K562 (cell line): ENCODE measurements around the gene NYAP2.

Source experiments
- BDP1 ChIP-seq: IDR thresholded peaks from 3 replicates; pipeline ENCODE4 v1.6.1; 2011; ENCODE audit not compliant: insufficient read length, insufficient read depth
- CHD1 ChIP-seq: fragments of 200-600 bp; sonication (generic); IDR thresholded peaks from one replicate; pipeline ENCODE4 v1.6.1; 2012; ENCODE audit warnings: mild to moderate bottlenecking, moderate library complexity, low read length, inconsistent platforms
- EZH2 ChIP-seq: IDR thresholded peaks from 2 replicates; pipeline ENCODE4 v1.6.1; 2012; ENCODE audit warnings: low read depth, mild to moderate bottlenecking, inconsistent platforms, low read length, borderline replicate concordance
- FOXA1 ChIP-seq: fragments of 450-650 bp; IDR thresholded peaks from 2 replicates; pipeline ENCODE4 v1.6.1; 2016; ENCODE audit warnings: mild to moderate bottlenecking, borderline replicate concordance
- FOXM1 ChIP-seq, 2 experiments: fragments of 450-650 bp in 1 of 2; sonication (generic) in 1 of 2; formaldehyde crosslinking in 1 of 2; IDR thresholded peaks; 2 replicates each; pipeline versions ENCODE4 v1.6.1 to v1.9.0; 2017 to 2022; ENCODE audit warnings: low read depth in 2 of 2, mild to moderate bottlenecking in 2 of 2, missing genetic modification reagents in 1 of 2, moderate library complexity in 1 of 2
- GATAD2A ChIP-seq: fragments of 450-650 bp; IDR thresholded peaks from 2 replicates; pipeline ENCODE4 v1.6.1; 2017
- HDAC6 ChIP-seq: IDR thresholded peaks from 2 replicates; pipeline ENCODE4 v1.6.1; 2012; ENCODE audit warnings: low read depth, mild to moderate bottlenecking, control low read depth, inconsistent platforms, low read length, moderate library complexity
- NR2C1 ChIP-seq, 2 experiments: fragments of 450-650 bp; IDR thresholded peaks; 2 replicates each; pipeline ENCODE4 v1.6.1; 2017; ENCODE audit warnings: mild to moderate bottlenecking in 2 of 2, antibody characterized with exemption in 1 of 2, inconsistent platforms in 1 of 2, missing compliant biosample characterization in 1 of 2, missing genetic modification characterization in 1 of 2
- POLR2A ChIP-seq: fragments of 450-650 bp; conservative IDR thresholded peaks from 2 replicates; pipeline ENCODE4 v1.6.1; 2016
- SMAD3 ChIP-seq: fragments of 450-650 bp; formaldehyde crosslinking; conservative IDR thresholded peaks from 2 replicates; pipeline ENCODE4 v1.4.0; 2020; ENCODE audit warnings: mild to moderate bottlenecking
- SRSF1 ChIP-seq: fragments of 200-400 bp; formaldehyde crosslinking; IDR thresholded peaks from 2 replicates; pipeline ENCODE4 v1.6.1; 2017; ENCODE audit warnings: mild to moderate bottlenecking, low read depth, low read length, moderate library complexity
- ZBTB34 ChIP-seq: fragments of 250-450 bp; sonication (Bioruptor Pico); IDR thresholded peaks from 2 replicates; pipeline ENCODE4 v1.8.0; 2021; ENCODE audit warnings: mild to moderate bottlenecking, moderate library complexity
- ZSCAN32 ChIP-seq: fragments of 450-650 bp; formaldehyde crosslinking; IDR thresholded peaks from 2 replicates; pipeline ENCODE4 v1.4.0; 2020; ENCODE audit warnings: mild to moderate bottlenecking, moderate library complexity

- TF ChIP-seq NR2C1 (IDR thresholded peaks at IDR 0.05) (no peak), NR2C1 (tag; IDR thresholded peaks at IDR 0.05) (no peak), BDP1 (no peak), EZH2 (no peak), POLR2A (no peak), ZBTB34 (CRISPR knock-in tag) (no peak), ZSCAN32 (CRISPR knock-in tag) (no peak), CHD1 (no peak), HDAC6 (no peak), FOXA1 (no peak), GATAD2A (no peak), SMAD3 (CRISPR knock-in tag) (no peak), FOXM1 (IDR thresholded peaks at IDR 0.05; ENCODE audit: low read depth) (no peak), FOXM1 (CRISPR knock-in tag; IDR thresholded peaks at IDR 0.05; ENCODE audit: low read depth) (no peak), SRSF1 (no peak)
Measured at GRCh38 chr2:225608136-225608535, 208.6 kb downstream of the NYAP2 start.
